Thoracic aorta (tissue), 2 donors: ENCODE measurements around the gene BET1. TPM values are rescaled to one million over a fixed set of nuclear protein-coding genes. Genes with fewer than 3 reads are reported as not detected.

Experiments used
- ATAC-seq: fragments of 150-250 bp; one replicate; pipeline ENCODE4 v1.8.0; 2017; ENCODE audit warnings: low read depth; ENCODE audit not compliant: insufficient number of reproducible peaks, low FRiP score
- DNase-seq: peaks from one replicate; pipeline ENCODE4 v3.0.0-alpha.2; 2020; ENCODE audit warnings: low spot score
- H3K27ac ChIP-seq, 2 donors: fragments of 200-600 bp; sonication (generic); 1 replicate in 1 of 2; 2 replicates in 1 of 2; pipeline ENCODE4 v1.5.1; 2016; ENCODE audit warnings: mild to moderate bottlenecking in 2 of 2, moderate library complexity in 2 of 2
- H3K27me3 ChIP-seq: fragments of 200-600 bp; sonication (generic); replicated peaks from 2 replicates; pipeline ENCODE4 v1.6.0; 2016; ENCODE audit warnings: mild to moderate bottlenecking; ENCODE audit not compliant: insufficient read depth
- H3K36me3 ChIP-seq: fragments of 200-600 bp; sonication (generic); one replicate; pipeline ENCODE4 v1.5.1; 2016
- H3K4me1 ChIP-seq, 2 donors: fragments of 200-600 bp; sonication (generic); 1 replicate in 1 of 2; 2 replicates in 1 of 2; pipeline versions ENCODE4 v1.5.1 to v1.6.0; 2016; ENCODE audit warnings: low read depth in 2 of 2, mild to moderate bottlenecking in 1 of 2; ENCODE audit not compliant: control insufficient read depth in 1 of 2
- H3K4me3 ChIP-seq: fragments of 200-600 bp; sonication (generic); 2 replicates; pipeline ENCODE4 v1.5.1; 2016; ENCODE audit warnings: mild to moderate bottlenecking
- H3K9me3 ChIP-seq: fragments of 200-600 bp; sonication (generic); 2 replicates; pipeline ENCODE4 v1.5.1; 2016
- CTCF ChIP-seq: fragments of 200-600 bp; sonication (generic); IDR thresholded peaks from one replicate; pipeline ENCODE4 v1.5.1; 2019; ENCODE audit warnings: antibody characterized with exemption
- total RNA-seq, 2 donors: library from RNA; depleted of rRNA; stranded (reverse); fragments of >200 nt; gene quantifications; one replicate each; pipeline versions ENCODE4 v1.1.0 to v1.2.3, GENCODE V29; 2016

Gene BET1
- total RNA-seq, 2 donors from 2014 or later: 8.3 to 10.8 TPM

- Histone ChIP-seq H3K9me3 (no peaks in the 10 kb centered on the region), H3K4me3 (no peak overlapping the region), H3K36me3 (no peaks in the 10 kb centered on the region), H3K4me1 (no peaks in the 10 kb centered on the region), H3K27me3 (no peaks in the 10 kb centered on the region), H3K27ac (no peak overlapping the region)
- ATAC-seq: no peak
- no peak for DNase-seq
- TF ChIP-seq CTCF: no peak
These were observed 19.1 kb downstream of the BET1 start for GRCh38 chr7:93985101-93985500.

GRCh38 chr7:93984024-93984423, 20.1 kb downstream of the BET1 start:
- no peaks in the 10 kb centered on the region for H3K4me1 ChIP-seq
- no peaks in the 10 kb centered on the region for H3K9me3 ChIP-seq

GRCh38 chr7:93981480-93981874, 22.7 kb downstream of the BET1 start:
- Histone ChIP-seq H3K9me3 (no peaks in the 10 kb centered on the region), H3K27me3 (no peaks in the 10 kb centered on the region), H3K36me3 (no peaks in the 10 kb centered on the region), H3K4me3 (no peak overlapping the region), H3K27ac (no peak overlapping the region), H3K4me1 (no peaks in the 10 kb centered on the region)
- no peak for ATAC-seq
- no peak for TF ChIP-seq CTCF
- DNase-seq: no peak

More at GRCh38 chr7:93984024-93984423, 20.1 kb downstream of the BET1 start:
- no peak for TF ChIP-seq CTCF
- no peaks in the 10 kb centered on the region for H3K27me3 ChIP-seq
- no peak overlapping the region for H3K4me3 ChIP-seq
- H3K36me3 ChIP-seq: no peaks in the 10 kb centered on the region
- no peak for DNase-seq
- no peak for ATAC-seq
- H3K27ac ChIP-seq: no peak overlapping the region

- no peak for DNase-seq
- no peaks in the 10 kb centered on the region for H3K9me3 ChIP-seq
- ATAC-seq: no peak
- TF ChIP-seq CTCF: no peak
- H3K4me1 ChIP-seq: no peaks in the 10 kb centered on the region
- no peak overlapping the region for H3K27ac ChIP-seq
- H3K27me3 ChIP-seq: no peaks in the 10 kb centered on the region
- H3K4me3 ChIP-seq: no peak overlapping the region
- no peaks in the 10 kb centered on the region for H3K36me3 ChIP-seq
These were observed 23.2 kb downstream of the BET1 start for GRCh38 chr7:93980744-93981479.

- no peaks in the 10 kb centered on the region for H3K27me3 ChIP-seq
These were observed 26.8 kb downstream of the BET1 start for GRCh38 chr7:93977211-93977950.

More at GRCh38 chr7:93977211-93977950, 26.8 kb downstream of the BET1 start:
- Histone ChIP-seq H3K9me3 (no peaks in the 10 kb centered on the region), H3K36me3 (no peaks in the 10 kb centered on the region), H3K4me1 (no peaks in the 10 kb centered on the region), H3K27ac (no peak overlapping the region), H3K4me3 (no peak overlapping the region)
- ATAC-seq (no peak), DNase-seq (no peak)
- no peak for TF ChIP-seq CTCF
